GM18526 (cell line): ENCODE data around the gene NFX1.

Experiments
- POLR2A ChIP-seq: IDR thresholded peaks from 3 replicates; pipeline ENCODE4 v1.6.1; 2011; ENCODE audit not compliant: insufficient read length; ENCODE audit errors: extremely low read depth

Gene NFX1

GRCh38 chr9:33320568-33321261 is 30.4 kb downstream of the NFX1 start:
- no peak for TF ChIP-seq POLR2A

- no peak for TF ChIP-seq POLR2A
Observed at GRCh38 chr9:33329117-33329563, 38.8 kb downstream of the NFX1 start.

- TF ChIP-seq POLR2A: no peak
Observed at GRCh38 chr9:33329979-33330378, 39.7 kb downstream of the NFX1 start.

DNA sequence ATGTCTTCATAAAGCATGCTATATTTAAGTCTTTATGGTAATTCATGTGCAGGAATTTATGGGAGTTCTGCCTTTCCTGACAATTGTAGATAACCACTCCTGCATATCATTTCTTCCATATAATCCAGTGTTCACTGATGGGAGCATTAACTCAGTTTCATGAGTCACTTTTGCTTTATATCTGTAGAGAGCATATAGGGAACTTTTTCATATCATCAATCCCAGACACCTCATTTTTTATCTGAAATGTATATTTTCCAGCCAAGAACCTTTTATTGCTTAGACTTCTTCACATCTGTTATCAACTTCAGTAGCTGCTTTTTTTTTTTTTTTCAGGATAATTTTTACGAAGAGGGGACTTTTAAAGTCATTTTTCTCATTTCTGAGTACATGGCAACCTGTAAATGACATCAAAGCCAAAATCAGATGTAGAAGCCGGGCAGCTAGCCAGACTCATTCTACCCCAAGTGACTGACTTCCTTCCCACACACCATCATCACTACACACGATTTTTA is 41.1 kb downstream of the NFX1 start:
- TF ChIP-seq POLR2A: no peak

DNA sequence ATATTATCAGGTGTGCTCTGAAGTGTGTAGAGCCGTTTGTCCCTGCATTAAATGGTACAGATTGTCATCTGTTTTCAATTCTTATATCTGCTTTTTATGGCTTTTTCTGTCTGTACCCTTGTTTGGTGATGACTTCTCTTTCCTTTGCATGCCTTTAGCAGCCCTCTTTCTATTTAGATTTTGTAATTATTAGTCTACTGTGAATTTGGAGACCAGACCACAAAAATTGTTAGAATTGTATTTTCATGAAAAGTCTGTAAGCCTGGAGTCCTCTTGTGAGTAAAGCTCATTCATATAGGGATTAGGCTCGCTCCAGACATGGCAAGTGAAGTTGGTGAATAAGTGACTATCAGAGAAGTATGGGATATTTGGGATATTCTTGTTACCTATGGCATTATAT is 41.7 kb downstream of the NFX1 start:
- TF ChIP-seq POLR2A: no peak

DNA sequence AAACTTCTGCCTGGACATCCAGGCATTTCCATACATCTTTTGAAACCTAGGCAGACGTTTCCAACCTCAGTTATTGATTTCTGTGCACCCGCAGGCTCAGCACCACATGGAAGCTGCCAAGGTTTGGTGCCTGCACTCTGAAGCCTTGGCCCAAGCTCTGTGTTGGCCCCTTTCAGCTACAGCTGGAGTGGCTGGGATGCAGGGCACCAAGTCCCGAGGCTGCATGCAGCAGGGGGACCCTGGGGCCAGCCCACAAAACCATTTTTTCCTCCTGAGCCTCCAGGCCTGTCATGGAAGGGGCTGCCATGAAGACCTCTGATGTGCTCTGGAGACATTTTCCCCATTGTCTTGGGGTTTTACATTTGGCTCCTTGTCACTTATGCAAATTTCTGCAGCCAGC is 49.9 kb downstream of the NFX1 start:
- no peak for TF ChIP-seq POLR2A

DNA sequence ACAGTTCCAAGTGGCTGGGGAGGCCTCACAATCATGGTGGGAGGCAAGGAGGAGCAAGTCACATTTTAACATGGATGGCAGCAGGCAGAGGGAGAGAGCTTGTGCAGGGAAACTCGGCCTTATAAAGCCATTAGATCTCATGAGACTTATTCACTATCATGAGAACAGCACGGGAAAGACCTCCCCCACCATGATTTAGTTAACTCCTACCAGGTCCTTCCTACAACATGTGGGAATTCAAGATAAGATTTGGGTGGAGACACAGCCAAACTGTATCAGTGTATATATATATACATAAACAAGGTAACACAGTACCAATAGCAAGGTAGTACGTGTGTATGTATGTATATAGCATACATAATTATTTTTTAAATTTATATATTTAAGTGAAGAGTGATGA is 50.9 kb downstream of the NFX1 start:
- no peak for TF ChIP-seq POLR2A

- no peak for TF ChIP-seq POLR2A
Observed at GRCh38 chr9:33344145-33344544, 53.8 kb downstream of the NFX1 start.

- no peak for TF ChIP-seq POLR2A
Observed at GRCh38 chr9:33346564-33346963, 56.2 kb downstream of the NFX1 start.

- no peak for TF ChIP-seq POLR2A
Observed at GRCh38 chr9:33348998-33349397, 58.7 kb downstream of the NFX1 start.

DNA sequence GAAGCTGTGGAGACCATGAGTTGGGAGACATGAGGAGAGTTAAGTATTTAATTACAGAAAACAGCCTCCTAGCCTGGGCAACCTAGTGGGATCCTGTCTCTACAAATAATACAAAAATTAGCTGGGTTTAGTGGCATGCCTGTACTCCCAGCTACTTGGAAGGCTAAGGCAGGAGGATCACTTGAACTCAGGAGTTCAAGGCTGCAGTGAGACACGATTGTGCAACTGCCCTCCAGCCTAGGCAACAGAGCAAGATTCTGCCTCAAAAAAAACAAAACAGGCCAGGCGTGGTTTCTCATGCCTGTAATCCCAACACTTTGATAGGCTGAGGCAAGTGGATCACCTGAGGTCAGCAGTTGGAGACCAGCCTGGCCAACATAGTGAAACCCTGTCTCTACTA is 59.4 kb downstream of the NFX1 start:
- TF ChIP-seq POLR2A: no peak

DNA sequence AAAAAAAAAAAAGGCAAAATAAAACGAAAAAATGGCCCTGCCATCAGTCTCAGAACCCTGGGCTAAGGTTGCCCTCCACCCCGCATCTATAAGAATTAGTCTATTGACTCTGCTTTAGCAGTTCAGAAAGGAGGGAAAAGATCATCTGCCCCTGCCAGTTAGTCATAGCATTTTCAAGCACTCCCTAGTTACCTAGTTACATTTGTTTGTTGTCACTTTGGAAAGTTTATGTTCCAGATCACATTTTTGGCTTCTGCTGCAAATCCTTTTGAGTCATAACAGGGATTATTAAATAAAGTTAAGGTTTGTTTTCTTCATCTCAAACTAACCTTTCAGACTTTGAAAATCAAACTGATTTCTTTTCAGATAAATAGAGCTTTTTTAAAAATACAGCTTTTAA is 60.0 kb downstream of the NFX1 start:
- no peak for TF ChIP-seq POLR2A

- TF ChIP-seq POLR2A: no peak
Observed at GRCh38 chr9:33351547-33351946, 61.2 kb downstream of the NFX1 start.

GRCh38 chr9:33354651-33355211 is 64.4 kb downstream of the NFX1 start:
- no peak for TF ChIP-seq POLR2A

DNA sequence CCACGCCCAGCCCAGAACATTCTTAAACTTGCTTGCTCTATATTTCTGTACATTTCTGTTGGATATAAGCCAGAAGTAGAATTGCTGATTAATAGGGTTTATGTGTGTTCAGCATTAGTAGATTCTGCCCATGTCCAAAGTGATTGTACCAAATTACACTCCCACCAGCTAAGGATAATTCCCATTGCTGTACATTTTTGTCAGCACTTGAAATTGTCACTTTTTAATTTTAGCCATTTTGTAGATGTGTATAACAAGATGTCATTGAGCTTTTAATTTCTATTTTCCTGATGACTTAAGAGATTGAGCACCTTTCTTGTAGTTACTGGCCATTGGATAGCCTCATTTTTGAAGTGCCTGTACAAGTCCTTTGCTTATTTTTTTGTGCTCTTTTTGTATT is 65.6 kb downstream of the NFX1 start:
- no peak for TF ChIP-seq POLR2A

- no peak for TF ChIP-seq POLR2A
Observed at GRCh38 chr9:33364127-33364526, 73.8 kb downstream of the NFX1 start.

GRCh38 chr9:33366979-33367480 is 76.7 kb downstream of the NFX1 start:
- TF ChIP-seq POLR2A: no peak
